Sigmoid colon (tissue), 7 donors: ENCODE measurements around the gene RPS6KA2. TPM values are rescaled to one million over a fixed set of nuclear protein-coding genes. Genes with fewer than 3 reads are reported as not detected.
"Not testable (repeated sequence)": the region's sequence is repeated elsewhere in the genome, so short reads cannot be mapped to it uniquely, and the experiment has no call there.

Experiments
- DNase-seq: peaks from one replicate; pipeline ENCODE4 v3.0.0-alpha.2; 2019
- H3K27ac ChIP-seq, 4 donors: fragments of 200-600 bp; sonication (generic); one replicate each; pipeline ENCODE4 v1.5.1; 2016 to 2019; ENCODE audit warnings: mild to moderate bottlenecking in 1 of 4
- H3K27me3 ChIP-seq, 3 donors: fragments of 200-600 bp; sonication (generic); one replicate each; pipeline ENCODE4 v1.5.1; 2019; ENCODE audit warnings: mild to moderate bottlenecking in 1 of 3
- H3K36me3 ChIP-seq, 4 donors: fragments of 200-600 bp; sonication (generic); one replicate each; pipeline ENCODE4 v1.5.1; 2016 to 2019
- H3K4me1 ChIP-seq, 4 donors: fragments of 200-600 bp; sonication (generic); one replicate each; pipeline ENCODE4 v1.5.1; 2017 to 2019
- H3K4me3 ChIP-seq, 4 donors: fragments of 200-600 bp; sonication (generic); one replicate each; pipeline ENCODE4 v1.5.1; 2017 to 2019; ENCODE audit warnings: mild to moderate bottlenecking in 2 of 4, moderate library complexity in 1 of 4
- H3K9me3 ChIP-seq, 4 donors: fragments of 200-600 bp in 3 of 4; sonication (generic) in 3 of 4; one replicate each; pipeline versions ENCODE4 v1.5.1 to v1.6.1; 2013 to 2019
- CTCF ChIP-seq, 4 experiments: fragments of 450-650 bp in 3 of 4; fragments of 200-600 bp in 1 of 4; IDR thresholded peaks; one replicate each; pipeline ENCODE4 v1.5.1; 2016 to 2019; ENCODE audit warnings: antibody characterized with exemption in 4 of 4, mild to moderate bottlenecking in 3 of 4, moderate library complexity in 2 of 4
- EP300 ChIP-seq, 4 donors: sonication (generic); formaldehyde crosslinking; IDR thresholded peaks; one replicate each; pipeline ENCODE4 v1.6.1; 2017; ENCODE audit warnings: antibody characterized with exemption in 4 of 4
- POLR2A ChIP-seq, 2 donors: fragments of 450-650 bp; IDR thresholded peaks; one replicate each; pipeline ENCODE4 v1.6.1; 2016; ENCODE audit warnings: antibody characterized with exemption in 2 of 2, mild to moderate bottlenecking in 2 of 2, moderate library complexity in 2 of 2
- POLR2AphosphoS5 ChIP-seq, 4 donors: sonication (generic); formaldehyde crosslinking; IDR thresholded peaks; one replicate each; pipeline ENCODE4 v1.6.1; 2017; ENCODE audit warnings: antibody characterized with exemption in 4 of 4
- WGBS, 2 donors: extraction: QIAGEN DNeasy Blood & Tissue Kit; methylation state at CpG; one replicate each; pipeline ENCODE4 v1.1.7; 2013; 5-methylcytosine and 5-hydroxymethylcytosine counted together
- intact Hi-C: fragments of 100-400 bp; cut with DNase I; formaldehyde crosslinking; loops from one replicate; pipeline ENCODE4 v1.15.1; 2023
- polyA plus RNA-seq, 3 donors: library from polyadenylated mRNA; stranded (reverse); fragments of 200-250 nt; gene quantifications; one replicate each; pipeline ENCODE4 v1.2.3, GENCODE V29; 2013
- total RNA-seq, 4 donors: library from RNA; depleted of rRNA; stranded (reverse); fragments of >200 nt; gene quantifications; one replicate each; pipeline ENCODE4 v1.1.0, GENCODE V29; 2016
- donor health status: healthy with polysubstance abuse.
- donor health status: Bipolar disorder and iron deficiency.
- donor health status: healthy.

The RPS6KA2 gene
- total and polyA plus RNA-seq, 7 donors = 6.5 to 44.7 (median 27.8) TPM

DNA sequence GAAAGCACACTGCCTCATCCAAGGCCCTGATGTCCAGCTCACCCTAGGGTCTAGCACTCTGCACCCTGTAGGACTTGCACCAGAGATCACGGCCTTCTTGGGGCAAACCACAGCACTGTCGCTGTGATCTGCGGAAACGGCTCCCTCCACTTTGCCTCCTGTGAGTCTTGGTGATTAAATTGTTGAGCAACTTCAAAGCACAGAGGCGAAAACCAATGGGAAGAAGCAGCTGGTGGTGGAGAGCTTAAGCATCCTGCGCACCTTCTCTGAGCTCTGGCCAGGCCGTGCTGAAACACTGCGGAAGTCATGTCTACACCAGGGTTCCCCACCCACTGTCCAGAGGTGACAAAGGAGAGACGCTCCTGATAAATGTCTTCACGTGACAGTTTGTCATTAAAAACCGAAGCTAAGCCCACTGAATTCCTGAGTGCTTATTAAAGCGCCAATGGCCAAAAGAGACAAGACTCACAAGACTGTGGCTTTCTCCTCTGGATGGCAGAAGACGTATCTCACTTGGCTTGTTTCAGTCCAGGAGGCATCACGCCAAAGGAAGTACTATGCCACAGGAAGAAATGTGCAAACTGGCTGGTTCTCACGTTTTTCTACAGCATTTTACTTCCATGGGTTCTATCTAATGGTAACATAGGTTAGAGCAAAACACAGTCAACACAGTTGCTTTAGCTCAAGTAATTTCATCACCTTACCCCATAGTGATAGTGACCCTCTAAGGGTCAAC, 43.7 kb downstream of the RPS6KA2 start:
- H3K9me3 ChIP-seq = no peaks in the 10 kb centered on the region
- no peak for DNase-seq
- intact Hi-C loops = no loop called here
- H3K36me3 ChIP-seq = no peaks in the 10 kb centered on the region
- H3K4me1 ChIP-seq = peaks cover 0 to 30% (median 10%) of the 10 kb centered on the region in 4 donors
- no peak overlapping the region for H3K4me3 ChIP-seq
- H3K27ac ChIP-seq = peak overlapping the region in 1 of 4 donors; percentile 61
- TF ChIP-seq EP300 (IDR thresholded peaks at IDR 0.05) = no peak
- no peak for TF ChIP-seq CTCF (IDR thresholded peaks at IDR 0.05)
- 80 to 92% methylated on average over 15 of the region's 15 CpGs for WGBS, 2 donors
- no peaks in the 10 kb centered on the region for H3K27me3 ChIP-seq

DNA sequence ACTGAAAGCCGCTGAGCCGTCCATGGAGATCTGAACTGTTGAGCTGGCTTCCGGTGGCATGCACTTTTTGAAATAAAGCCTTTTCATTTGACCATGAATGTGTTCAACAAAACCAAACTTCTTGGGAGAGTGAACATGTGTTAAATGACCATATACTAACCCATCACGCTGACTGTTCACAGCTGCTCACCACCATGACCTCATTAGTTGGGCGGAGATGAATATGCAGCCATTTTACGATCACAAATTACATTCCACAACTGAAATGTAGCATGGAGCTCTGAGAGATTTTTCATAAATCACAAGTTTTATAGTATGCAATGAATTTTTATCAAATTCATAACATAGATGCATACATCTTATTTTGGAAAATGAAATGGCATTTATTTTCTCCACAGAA, 44.8 kb downstream of the RPS6KA2 start:
- TF ChIP-seq CTCF (IDR thresholded peaks at IDR 0.05) (no peak), EP300 (IDR thresholded peaks at IDR 0.05) (no peak), POLR2AphosphoS5 (IDR thresholded peaks at IDR 0.05) (no peak), POLR2A (IDR thresholded peaks at IDR 0.05) (no peak)
- Histone ChIP-seq H3K36me3 (no peaks in the 10 kb centered on the region), H3K27ac (no peak overlapping the region), H3K9me3 (no peaks in the 10 kb centered on the region), H3K27me3 (no peaks in the 10 kb centered on the region), H3K4me3 (no peak overlapping the region), H3K4me1 (peaks cover 0 to 19% (median 10%) of the 10 kb centered on the region in 4 donors)
- DNase-seq = no peak
- WGBS, 2 donors = 80 to 81% methylated on average over 6 of the region's 6 CpGs
- intact Hi-C loops = no loop called here

GRCh38 chr6:166581801-166582200, 45.2 kb downstream of the RPS6KA2 start:
- H3K4me1 ChIP-seq = peaks cover 0 to 19% (median 10%) of the 10 kb centered on the region in 4 donors
- H3K4me3 ChIP-seq, H3K36me3 ChIP-seq, H3K9me3 ChIP-seq, DNase-seq, intact Hi-C loops, H3K27me3 ChIP-seq, H3K27ac ChIP-seq: not testable (repeated sequence)
- WGBS, 2 donors = 95% methylated on average over 8 of the region's 8 CpGs

DNA sequence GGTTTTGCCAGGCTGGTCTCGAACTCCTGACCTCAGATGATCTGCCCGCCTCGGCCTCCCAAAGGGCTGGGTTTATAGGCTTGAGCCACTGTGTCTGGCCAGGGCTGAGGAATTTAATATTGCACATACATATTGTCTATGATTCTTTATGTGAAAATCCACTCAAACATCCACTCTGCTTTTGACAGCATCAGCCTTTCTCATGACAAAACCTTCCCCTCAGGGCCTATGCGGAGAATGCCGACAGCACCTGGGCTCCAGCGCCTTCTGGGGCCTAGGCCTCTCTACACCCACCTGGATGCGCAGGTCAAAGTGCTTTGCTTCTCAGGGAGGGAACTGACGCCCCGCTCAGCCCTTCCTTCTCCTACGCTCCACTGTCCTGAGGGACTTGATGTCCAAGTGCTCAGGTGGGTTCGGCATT, 46.0 kb downstream of the RPS6KA2 start:
- WGBS, 2 donors = 90 to 93% methylated on average over 11 of the region's 11 CpGs
- Histone ChIP-seq H3K27ac (no peak overlapping the region), H3K27me3 (no peaks in the 10 kb centered on the region), H3K4me3 (no peak overlapping the region), H3K4me1 (peaks cover 0 to 19% (median 10%) of the 10 kb centered on the region in 4 donors), H3K36me3 (no peaks in the 10 kb centered on the region), H3K9me3 (no peaks in the 10 kb centered on the region)
- no peak for TF ChIP-seq EP300 (IDR thresholded peaks at IDR 0.05)
- no peak for TF ChIP-seq POLR2AphosphoS5 (IDR thresholded peaks at IDR 0.05)
- TF ChIP-seq POLR2A (IDR thresholded peaks at IDR 0.05) = no peak
- TF ChIP-seq CTCF (IDR thresholded peaks at IDR 0.05) = no peak
- intact Hi-C loops = no loop called here
- DNase-seq = no peak

- H3K27ac ChIP-seq = no peak overlapping the region
- WGBS, 2 donors = 91 to 93% methylated on average over 17 of the region's 17 CpGs
Observed at GRCh38 chr6:166580076-166581050, 46.7 kb downstream of the RPS6KA2 start.

More at GRCh38 chr6:166580076-166581050, 46.7 kb downstream of the RPS6KA2 start:
- no peaks in the 10 kb centered on the region for H3K27me3 ChIP-seq
- no peak overlapping the region for H3K4me3 ChIP-seq
- intact Hi-C loops = no loop called here
- H3K36me3 ChIP-seq = no peaks in the 10 kb centered on the region
- DNase-seq = no peak
- peaks cover 0 to 19% (median 10%) of the 10 kb centered on the region in 4 donors for H3K4me1 ChIP-seq
- H3K9me3 ChIP-seq = no peaks in the 10 kb centered on the region
- TF ChIP-seq POLR2AphosphoS5 (IDR thresholded peaks at IDR 0.05) = no peak
- no peak for TF ChIP-seq EP300 (IDR thresholded peaks at IDR 0.05)
- no peak for TF ChIP-seq CTCF (IDR thresholded peaks at IDR 0.05)
- no peak for TF ChIP-seq POLR2A (IDR thresholded peaks at IDR 0.05)
